Measurements from ENCODE around the gene CCR3. TPM values are rescaled to one million over a fixed set of nuclear protein-coding genes. Genes with fewer than 3 reads are reported as not detected.

Gene CCR3
- total and polyA plus RNA-seq, 9 of the 15 experiments (the other 6 are each of a cell fraction or from before 2014, with no cell fraction given) = not detected

DNA sequence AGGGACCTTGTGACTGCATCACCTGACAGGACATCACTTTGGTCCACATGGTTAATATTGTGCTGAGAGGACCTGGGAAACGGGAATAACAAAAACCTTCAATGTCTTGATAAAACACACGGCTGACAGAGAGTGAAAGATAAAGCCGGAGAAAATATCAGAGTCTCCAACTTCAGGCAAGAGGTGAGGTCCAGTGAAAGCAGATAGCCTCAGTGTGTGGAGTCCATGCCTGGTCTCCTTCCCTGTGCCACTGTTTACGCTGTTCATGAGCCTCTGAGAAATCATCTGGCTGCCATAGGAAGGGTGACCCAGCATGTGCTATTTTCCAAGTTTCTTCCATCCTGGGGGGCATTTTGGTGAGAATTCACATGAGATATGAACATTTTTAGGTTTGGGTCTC, 39.8 kb downstream of the CCR3 start:
- no peak for ATAC-seq
- intact Hi-C loops (cut with micrococcal nuclease) (no loop called here), in situ Hi-C loops (cut with MboI) (no loop called here)
- Histone ChIP-seq H3K36me3 (ENCODE audit: control insufficient read depth, insufficient read depth, low read length) (no peaks in the 10 kb centered on the region), H3K4me3 (no peak overlapping the region), H4K20me1 (replicated peaks; ENCODE audit: control insufficient read depth, insufficient read depth, low read length) (no peaks in the 10 kb centered on the region), H3K27me3 (ENCODE audit: control insufficient read depth in 2 of 2, insufficient read depth in 2 of 2, low read length in 2 of 2) (peaks cover 0 to 6% of the 10 kb centered on the region in 2 experiments; a peak in 2 of 5 replicates), H3K9me3 (replicated peaks; ENCODE audit: control insufficient read depth, insufficient read depth, low read depth, low read length) (no peaks in the 10 kb centered on the region; the same call in 1 of the 2 replicates), H3K4me1 (replicated peaks in 1 of 2; ENCODE audit: control insufficient read depth in 2 of 2, insufficient read depth in 2 of 2, low read length in 2 of 2) (no peaks in the 10 kb centered on the region), H3K79me2 (ENCODE audit: control insufficient read depth, insufficient read depth, low read length) (no peaks in the 10 kb centered on the region), H3K9ac (ENCODE audit: insufficient read depth in 1 of 2, low read depth in 2 of 2, low read length in 2 of 2) (no peak overlapping the region), H3K9me1 (ENCODE audit: control insufficient read depth, insufficient read depth, low read length) (no peaks in the 10 kb centered on the region), H3K27ac (ENCODE audit: extremely low read depth, low read depth, low read length) (no peak overlapping the region), H2AFZ (ENCODE audit: low read depth, low read length) (no peak overlapping the region), H3K4me2 (ENCODE audit: insufficient read depth, low read length) (no peak overlapping the region)
- WGBS (ENCODE audit: insufficient coverage, low coverage, missing lambda C conversion rate) = 1% methylated on average over 4 of the region's 4 CpGs
- no peak for FAIRE-seq
- POLR2A ChIA-PET = interaction anchor here (0.6 kb wide), 1 partner anchor 1985 kb away, joined by 4 read pairs; no protein-coding TSS in a partner anchor
- CTCF ChIA-PET (ENCODE audit: low intra/inter-chr PET ratio) = no interaction called here
- TF ChIP-seq CHD2 (IDR thresholded peaks at IDR 0.05; ENCODE audit: low read depth, low read length) (no peak), COPS2 (conservative IDR thresholded peaks at IDR 0.05) (no peak), ELF1 (tag; IDR thresholded peaks at IDR 0.05) (no peak), FOXM1 (IDR thresholded peaks at IDR 0.05; ENCODE audit: low read depth) (no peak), FOXM1 (CRISPR knock-in tag; IDR thresholded peaks at IDR 0.05; ENCODE audit: low read depth) (no peak), HMG20B (CRISPR knock-in tag; IDR thresholded peaks at IDR 0.05) (no peak), ZNF224 (CRISPR knock-in tag; IDR thresholded peaks at IDR 0.05) (no peak), CTBP1 (IDR thresholded peaks at IDR 0.05; ENCODE audit: borderline replicate concordance) (no peak), ZNF175 (CRISPR knock-in tag; IDR thresholded peaks at IDR 0.05; ENCODE audit: low read depth) (no peak), CBX8 (IDR thresholded peaks at IDR 0.05; ENCODE audit: borderline replicate concordance, extremely low read depth, low read depth, low read length, poor library complexity, severe bottlenecking) (no peak), SIN3B (IDR thresholded peaks at IDR 0.05; ENCODE audit: low read depth) (no peak), UBTF (IDR thresholded peaks at IDR 0.05; ENCODE audit: borderline replicate concordance in 1 of 2, low read depth in 2 of 2, low read length in 2 of 2) (no peak), TAF1 (IDR thresholded peaks at IDR 0.05; ENCODE audit: control insufficient read depth, extremely low read depth, insufficient read depth, low read length, severe bottlenecking) (no peak), BRD4 (IDR thresholded peaks at IDR 0.05) (no peak), CBX1 (IDR thresholded peaks at IDR 0.05; ENCODE audit: low read depth) (no peak)
- no peak for DNase-seq (ENCODE audit: extremely low read depth in 1 of 4, low spot score in 3 of 4)
- BruUV-seq (replicated peaks) = no TSS peak

Data from K562 (cell line).